ENCODE measurements around the gene SGCA. TPM values are rescaled to one million over a fixed set of nuclear protein-coding genes. Genes with fewer than 3 reads are reported as not detected.

Gene SGCA
- total and polyA plus RNA-seq, 2 of the 13 experiments (the other 11 are each of a cell fraction or from before 2014, with no cell fraction given): not detected

DNA sequence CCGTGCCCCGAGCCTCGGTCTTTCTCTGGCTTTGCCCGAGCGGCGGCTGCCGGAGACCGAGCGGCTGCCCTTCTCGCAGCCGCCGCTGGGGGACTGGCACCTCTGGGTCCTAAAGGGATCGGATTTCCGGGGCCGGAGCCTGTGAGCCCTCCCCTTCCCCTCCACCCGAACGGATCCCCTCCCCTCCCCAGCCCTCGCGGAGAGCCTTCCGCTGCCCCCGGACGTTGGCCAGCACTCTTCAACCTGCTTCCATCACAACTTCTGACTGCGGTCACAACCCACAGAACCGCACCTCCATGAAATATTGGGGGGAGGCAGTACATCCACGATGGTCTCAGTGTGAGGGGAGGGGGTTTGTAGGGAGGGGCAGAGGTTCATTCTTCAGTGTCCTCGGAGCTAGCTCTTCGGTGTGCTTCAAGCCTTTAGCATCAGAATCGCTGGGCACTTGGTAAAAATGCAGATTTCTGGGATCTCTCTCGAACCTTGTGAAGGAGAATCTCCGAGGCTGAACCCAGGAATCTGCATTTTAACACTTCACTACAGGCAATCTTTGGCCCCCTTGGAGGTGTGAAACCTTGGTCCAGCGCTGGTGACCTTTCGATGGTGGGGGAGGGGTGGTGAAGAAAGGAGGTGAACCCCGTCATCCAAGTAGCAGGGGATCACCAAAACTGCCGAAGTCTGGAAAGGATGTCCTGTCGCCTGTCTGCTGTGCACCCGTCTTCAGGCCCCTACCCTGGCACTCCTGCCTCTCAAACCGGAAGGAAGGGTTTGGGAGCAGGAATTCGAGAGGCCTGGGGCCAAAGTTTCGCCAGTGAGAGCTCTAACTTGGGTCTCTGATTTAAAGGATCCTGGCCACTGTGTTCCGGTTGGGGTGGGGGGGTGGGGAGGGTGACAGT, 14.5 kb upstream of the SGCA start (continued):
- TF ChIP-seq ZNF687 (CRISPR knock-in tag; IDR thresholded peaks at IDR 0.05) (peak; percentile 47; the same call in 1 of the 2 replicates), ZSCAN29 (CRISPR knock-in tag; conservative IDR thresholded peaks at IDR 0.05) (0 out of 2 replicates have a peak, but pooled peaks have one; percentile 42), ZNF709 (CRISPR knock-in tag; IDR thresholded peaks at IDR 0.05) (no peak), KIAA2018 (CRISPR knock-in tag; IDR thresholded peaks at IDR 0.05; ENCODE audit: borderline replicate concordance) (no peak), ZHX1 (CRISPR knock-in tag; IDR thresholded peaks at IDR 0.05; ENCODE audit: low read depth) (0 out of 2 replicates have a peak, but pooled peaks have one; percentile 57), CAMTA2 (CRISPR knock-in tag; IDR thresholded peaks at IDR 0.05; ENCODE audit: borderline replicate concordance) (0 out of 2 replicates have a peak, but pooled peaks have one; percentile 60)
- TF ChIP-seq, protein P1, sequence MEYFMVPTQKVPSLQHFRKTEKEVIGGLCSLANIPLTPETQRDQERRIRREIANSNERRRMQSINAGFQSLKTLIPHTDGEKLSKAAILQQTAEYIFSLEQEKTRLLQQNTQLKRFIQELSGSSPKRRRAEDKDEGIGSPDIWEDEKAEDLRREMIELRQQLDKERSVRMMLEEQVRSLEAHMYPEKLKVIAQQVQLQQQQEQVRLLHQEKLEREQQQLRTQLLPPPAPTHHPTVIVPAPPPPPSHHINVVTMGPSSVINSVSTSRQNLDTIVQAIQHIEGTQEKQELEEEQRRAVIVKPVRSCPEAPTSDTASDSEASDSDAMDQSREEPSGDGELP (IDR thresholded peaks at IDR 0.05; ENCODE audit: borderline replicate concordance, low read depth): peak; percentile 39; the same call in 1 of the 2 replicates
